Fibroblast of villous mesenchyme (primary cell): ENCODE data around the gene RUFY1. TPM values are rescaled to one million over a fixed set of nuclear protein-coding genes. Genes with fewer than 3 reads are reported as not detected.

ENCODE experiments used
- DNase-seq: peaks from one replicate; pipeline ENCODE4 v3.0.0-alpha.2; 2010; ENCODE audit warnings: low read depth
- H3K4me3 ChIP-seq: 2 replicates; pipeline ENCODE4 v1.5.1; 2011; ENCODE audit warnings: low read depth, mild to moderate bottlenecking, low read length
- CTCF ChIP-seq: IDR thresholded peaks from 2 replicates; pipeline ENCODE4 v1.5.1; 2012; ENCODE audit warnings: low read depth, mild to moderate bottlenecking, low read length; ENCODE audit not compliant: insufficient read depth
- total RNA-seq: library from RNA; depleted of rRNA; stranded (reverse); fragments of >200 nt; gene quantifications from 2 replicates; pipeline ENCODE4 v1.2.3, GENCODE V29; 2012

Gene RUFY1
- total RNA-seq, 1 donor, result 54.0 TPM

GRCh38 chr5:179617930-179618329, 67.6 kb downstream of the RUFY1 start:
- no peak for DNase-seq
- no peak for TF ChIP-seq CTCF
- H3K4me3 ChIP-seq, result no peak overlapping the region

- peak overlapping the region; percentile 100 for H3K4me3 ChIP-seq
- DNase-seq, result no peak
- TF ChIP-seq CTCF, result no peak
These were observed 68.7 kb downstream of the RUFY1 start for GRCh38 chr5:179618923-179619554.

- DNase-seq, result no peak
- no peak for TF ChIP-seq CTCF
- H3K4me3 ChIP-seq, result peak overlapping the region; percentile 100
These were observed 69.4 kb downstream of the RUFY1 start for GRCh38 chr5:179619776-179620175.

GRCh38 chr5:179620293-179620692, 69.9 kb downstream of the RUFY1 start:
- TF ChIP-seq CTCF, result no peak
- DNase-seq, result peak; percentile 45
- peak overlapping the region; percentile 100 for H3K4me3 ChIP-seq

- no peak for DNase-seq
- H3K4me3 ChIP-seq, result peak overlapping the region; percentile 100
- no peak for TF ChIP-seq CTCF
These were observed 70.5 kb downstream of the RUFY1 start for GRCh38 chr5:179620703-179621350.

GRCh38 chr5:179621551-179622214, 71.3 kb downstream of the RUFY1 start:
- TF ChIP-seq CTCF, result no peak
- H3K4me3 ChIP-seq, result peak overlapping the region; percentile 100
- DNase-seq, result no peak
